IMR-90 (cell line): ENCODE measurements around the gene SIGLEC7. TPM values are rescaled to one million over a fixed set of nuclear protein-coding genes. Genes with fewer than 3 reads are reported as not detected.

Experiments
- ATAC-seq: fragments of 200-7000 bp; cut with Tn5 transposase; 2 replicates; pipeline ENCODE4 v1.9.1; 2020; ENCODE audit warnings: low read depth, mild to moderate bottlenecking, moderate library complexity
- BruUV-seq: library from RNA; stranded (reverse); fragments of 400-500 nt; replicated peaks from 2 replicates; lab custom pipeline; 2021; lab: Mats Ljungman, UMichigan
- CTCF ChIA-PET: fragments of 300-600 bp; formaldehyde crosslinking; extraction: SDS; loops from one replicate; lab custom pipeline; 2021; ENCODE audit warnings: antibody characterized with exemption; lab: Yijun Ruan, JAX
- POLR2A ChIA-PET: fragments of 300-600 bp; sonication (Branson Sonifier 250); formaldehyde crosslinking; loops from one replicate; lab custom pipeline; 2022; ENCODE audit warnings: antibody characterized with exemption; ENCODE audit not compliant: unreplicated experiment; lab: Charles Lee
- DNase-seq: peaks from one replicate; pipeline ENCODE4 v3.0.0; 2013
- H2AFZ ChIP-seq: replicated peaks from 2 replicates; pipeline ENCODE3; 2013; ENCODE audit warnings: low read length, mild to moderate bottlenecking; ENCODE audit not compliant: poor library complexity
- H2AK5ac ChIP-seq: 2 replicates; pipeline ENCODE4 v1.6.1; 2013; ENCODE audit warnings: low read depth, low read length, inconsistent platforms
- H2AK9ac ChIP-seq: replicated peaks from 2 replicates; pipeline ENCODE3; 2013; ENCODE audit warnings: mild to moderate bottlenecking, low read depth, low read length, moderate library complexity; ENCODE audit not compliant: poor library complexity
- H2BK120ac ChIP-seq: 2 replicates; pipeline ENCODE4 v1.6.1; 2013; ENCODE audit warnings: low read depth, low read length, inconsistent platforms
- H2BK15ac ChIP-seq: 3 replicates; pipeline ENCODE4 v1.6.1; 2013; ENCODE audit warnings: low read depth, low read length, inconsistent platforms
- H2BK20ac ChIP-seq: 2 replicates; pipeline ENCODE4 v1.6.1; 2013; ENCODE audit warnings: low read depth, mild to moderate bottlenecking, inconsistent platforms, low read length, moderate library complexity
- H2BK5ac ChIP-seq: 2 replicates; pipeline ENCODE4 v1.6.1; 2013; ENCODE audit warnings: mild to moderate bottlenecking, low read depth, low read length, inconsistent platforms; ENCODE audit not compliant: poor library complexity, severe bottlenecking
- H3K14ac ChIP-seq: replicated peaks from 2 replicates; pipeline ENCODE4 v1.6.1; 2013; ENCODE audit warnings: low read depth, low read length, inconsistent platforms
- H3K18ac ChIP-seq: 2 replicates; pipeline ENCODE4 v1.6.1; 2013; ENCODE audit warnings: low read depth, low read length, control low read depth
- H3K23ac ChIP-seq: 2 replicates; pipeline ENCODE4 v1.6.1; 2013; ENCODE audit warnings: low read depth, low read length, inconsistent platforms
- H3K27ac ChIP-seq: 2 replicates; pipeline ENCODE4 v1.5.1; 2013; ENCODE audit warnings: mild to moderate bottlenecking, control low read depth, low read length; ENCODE audit not compliant: insufficient read depth
- H3K27me3 ChIP-seq: 2 replicates; pipeline ENCODE4 v1.6.1; 2013; ENCODE audit warnings: low read length; ENCODE audit not compliant: control insufficient read depth, insufficient read depth
- H3K36me3 ChIP-seq: 2 replicates; pipeline ENCODE4 v1.6.1; 2013; ENCODE audit warnings: low read length, mixed read lengths; ENCODE audit not compliant: control insufficient read depth, insufficient read depth
- H3K4ac ChIP-seq: 2 replicates; pipeline ENCODE4 v1.6.1; 2013; ENCODE audit warnings: low read depth, low read length, inconsistent platforms
- H3K4me1 ChIP-seq: 2 replicates; pipeline ENCODE4 v1.6.1; 2013; ENCODE audit warnings: low read length, mixed read lengths; ENCODE audit not compliant: control insufficient read depth, insufficient read depth
- H3K4me2 ChIP-seq: 2 replicates; pipeline ENCODE4 v1.6.1; 2013; ENCODE audit warnings: low read depth, mild to moderate bottlenecking, control low read depth, low read length, moderate library complexity
- H3K4me3 ChIP-seq: 2 replicates; pipeline ENCODE4 v1.5.1; 2013; ENCODE audit warnings: low read depth, mild to moderate bottlenecking, control low read depth, low read length, moderate library complexity; ENCODE audit not compliant: insufficient read depth
- H3K56ac ChIP-seq: 2 replicates; pipeline ENCODE4 v1.6.1; 2013; ENCODE audit warnings: low read length, inconsistent platforms; ENCODE audit not compliant: insufficient read depth; ENCODE audit errors: extremely low read depth
- H3K79me1 ChIP-seq, 2 experiments: 2 replicates each; pipeline ENCODE4 v1.6.1; 2013; ENCODE audit warnings: low read length in 2 of 2, inconsistent platforms in 1 of 2, low read depth in 1 of 2
- H3K9ac ChIP-seq: 2 replicates; pipeline ENCODE4 v1.6.1; 2013; ENCODE audit warnings: low read depth, low read length, control low read depth
- H3K9me1 ChIP-seq: 2 replicates; pipeline ENCODE4 v1.6.1; 2013; ENCODE audit warnings: low read length, inconsistent platforms; ENCODE audit not compliant: insufficient read depth
- H3K9me3 ChIP-seq: 2 replicates; pipeline ENCODE4 v1.6.1; 2013; ENCODE audit warnings: low read length; ENCODE audit not compliant: control insufficient read depth, insufficient read depth
- H4K20me1 ChIP-seq: 2 replicates; pipeline ENCODE4 v1.6.1; 2013; ENCODE audit warnings: low read length, inconsistent platforms; ENCODE audit not compliant: insufficient read depth
- H4K5ac ChIP-seq: 2 replicates; pipeline ENCODE4 v1.6.1; 2013; ENCODE audit warnings: mild to moderate bottlenecking, low read depth, low read length, control low read depth
- H4K8ac ChIP-seq, 2 experiments: 2 replicates each; pipeline ENCODE4 v1.6.1; 2013; ENCODE audit warnings: low read depth in 2 of 2, low read length in 2 of 2, control low read depth in 1 of 2, inconsistent platforms in 1 of 2
- H4K91ac ChIP-seq: 2 replicates; pipeline ENCODE4 v1.6.1; 2013; ENCODE audit warnings: low read depth, low read length, inconsistent platforms; ENCODE audit not compliant: insufficient read depth
- BHLHE40 ChIP-seq: fragments of 150-350 bp; IDR thresholded peaks from 2 replicates; pipeline ENCODE4 v1.6.1; 2016; ENCODE audit warnings: mild to moderate bottlenecking, low read depth, low read length
- CEBPB ChIP-seq: IDR thresholded peaks from 2 replicates; pipeline ENCODE4 v1.6.1; 2012; ENCODE audit warnings: low read depth, low read length, improper control_type of control experiment
- CHD1 ChIP-seq: IDR thresholded peaks from 2 replicates; pipeline ENCODE4 v1.6.1; 2012; ENCODE audit warnings: low read depth, low read length, improper control_type of control experiment
- ELK1 ChIP-seq: fragments of 150-350 bp; IDR thresholded peaks from 2 replicates; pipeline ENCODE4 v1.6.1; 2016; ENCODE audit warnings: low read depth, mild to moderate bottlenecking, low read length, moderate library complexity, borderline replicate concordance
- MAFK ChIP-seq: IDR thresholded peaks from 2 replicates; pipeline ENCODE4 v1.6.1; 2012; ENCODE audit warnings: low read depth, low read length, improper control_type of control experiment
- NFE2L2 ChIP-seq: fragments of 150-350 bp; IDR thresholded peaks from 2 replicates; pipeline ENCODE4 v1.6.1; 2016; ENCODE audit warnings: low read depth, mild to moderate bottlenecking, low read length
- POLR2A ChIP-seq: IDR thresholded peaks from 2 replicates; pipeline ENCODE4 v1.6.1; 2012; ENCODE audit warnings: mild to moderate bottlenecking, low read depth, low read length
- RAD21 ChIP-seq: IDR thresholded peaks from 2 replicates; pipeline ENCODE4 v1.6.1; 2012; ENCODE audit warnings: low read length, improper control_type of control experiment
- RCOR1 ChIP-seq: IDR thresholded peaks from 2 replicates; pipeline ENCODE4 v1.6.1; 2012; ENCODE audit warnings: mild to moderate bottlenecking, low read length, improper control_type of control experiment; ENCODE audit not compliant: insufficient replicate concordance
- RFX5 ChIP-seq: IDR thresholded peaks from 2 replicates; pipeline ENCODE4 v1.8.0; 2012; ENCODE audit warnings: low read depth, mild to moderate bottlenecking, low read length, moderate library complexity
- SMC3 ChIP-seq: fragments of 150-350 bp; IDR thresholded peaks from 2 replicates; pipeline ENCODE4 v1.6.1; 2016; ENCODE audit warnings: low read depth, mild to moderate bottlenecking, antibody characterized with exemption, low read length, moderate library complexity
- WGBS, 2 experiments: methylation state at CpG; one replicate each; pipeline versions ENCODE4 v1.1.5 to v1.1.7; 2013; ENCODE audit warnings: missing lambda C conversion rate in 2 of 2; ENCODE audit not compliant: insufficient read length in 1 of 2; ENCODE audit errors: extremely low coverage in 2 of 2; 5-methylcytosine and 5-hydroxymethylcytosine counted together
- dilution Hi-C: fragments of 300-500 bp; cut with HindIII; formaldehyde crosslinking; loops from one replicate; pipeline ENCODE4 v1.14.3; 2018; ENCODE audit warnings: low sequenced_read_pairs; ENCODE audit not compliant: unreplicated experiment
- in situ Hi-C: fragments of 300-500 bp; cut with MboI; formaldehyde crosslinking; loops from 3 replicates; pipeline ENCODE4 v1.14.3; 2019; ENCODE audit warnings: low sequenced_read_pairs, inconsistent platforms, mixed read lengths
- intact Hi-C: fragments of 100-400 bp; cut with micrococcal nuclease; formaldehyde crosslinking; loops from 2 replicates; pipeline ENCODE4 v1.10.0; 2022
- polyA plus RNA-seq, 3 experiments: library from polyadenylated mRNA; depleted of rRNA; stranded (reverse); fragments of >200 nt; gene quantifications; 2 replicates each; pipeline ENCODE4 v1.2.3, GENCODE V29; 2012; ENCODE audit warnings: low replicate concordance in 1 of 3
- total RNA-seq: library from RNA; depleted of rRNA; stranded (reverse); fragments of >200 nt; gene quantifications from 2 replicates; pipeline ENCODE4 v1.2.3, GENCODE V29; 2012
- TF ChIP-seq, protein P1 (sequence below): conservative IDR thresholded peaks from 2 replicates; pipeline ENCODE4 v1.5.1; 2012; ENCODE audit warnings: mild to moderate bottlenecking, low read depth, low read length, improper control_type of control experiment

SIGLEC7 gene
- total and polyA plus RNA-seq, 2 of the 4 experiments (the other 2 are of a cell fraction) = not detected

DNA sequence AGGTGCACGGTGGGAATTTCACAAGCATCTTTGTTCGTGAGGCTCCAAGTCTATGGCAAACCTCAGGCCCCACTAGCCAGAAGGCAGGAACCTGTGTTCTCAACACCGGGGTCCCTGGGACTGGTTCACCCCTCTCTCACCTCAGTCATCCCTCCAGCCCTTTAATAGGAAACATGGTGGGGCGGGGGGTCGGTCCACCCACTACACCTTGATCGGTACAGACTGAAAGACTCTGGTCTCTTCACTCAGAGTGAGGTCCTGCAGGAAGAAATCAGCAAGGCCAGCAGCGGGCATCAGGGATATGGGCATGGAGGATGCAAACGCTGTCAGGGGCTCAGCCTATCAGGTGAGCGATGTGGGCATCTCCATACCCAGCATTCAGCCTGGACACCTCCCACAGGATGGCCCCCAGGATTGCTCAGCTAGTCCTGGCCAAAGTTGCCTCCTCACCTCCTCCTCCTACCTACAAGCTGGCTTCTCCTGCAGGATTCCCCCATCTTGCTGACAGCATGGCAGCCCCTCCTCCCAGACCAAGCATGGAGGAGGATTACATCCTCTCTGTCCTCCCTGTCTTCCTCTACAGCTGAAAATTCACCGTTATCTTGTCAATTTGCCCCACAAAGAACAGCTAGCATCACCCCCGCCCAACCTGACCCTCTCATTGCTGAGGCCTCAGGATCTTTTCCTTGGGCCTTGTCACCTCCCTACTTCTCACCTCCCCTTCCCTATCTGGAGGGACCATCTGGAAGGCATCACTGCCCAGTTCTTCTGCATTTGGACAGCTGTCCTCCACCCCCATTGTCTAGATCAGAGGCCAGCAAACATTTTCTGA, 45.5 kb downstream of the SIGLEC7 start:
- intact Hi-C loops (no loop called here), dilution Hi-C loops (no loop called here), in situ Hi-C loops (no loop called here)
- Histone ChIP-seq H3K9me3 (peaks cover 5% of the 10 kb centered on the region; the same call in 1 of the 2 replicates), H2BK120ac (no peak overlapping the region), H3K79me1 (no peaks in the 10 kb centered on the region), H2AFZ (no peak overlapping the region), H4K20me1 (no peaks in the 10 kb centered on the region), H2AK9ac (no peak overlapping the region), H3K9ac (no peak overlapping the region), H2BK5ac (no peak overlapping the region), H3K27ac (no peak overlapping the region), H3K36me3 (no peaks in the 10 kb centered on the region), H2BK15ac (no peak overlapping the region), H3K4me3 (no peak overlapping the region), H3K18ac (no peak overlapping the region), H3K56ac (no peak overlapping the region), H3K27me3 (no peaks in the 10 kb centered on the region), H4K8ac (no peak overlapping the region), H3K4ac (no peak overlapping the region), H3K4me2 (no peak overlapping the region), H4K91ac (no peak overlapping the region), H2AK5ac (no peak overlapping the region), H3K14ac (no peak overlapping the region), H3K4me1 (no peaks in the 10 kb centered on the region), H2BK20ac (no peak overlapping the region), H3K9me1 (no peaks in the 10 kb centered on the region), H3K23ac (no peak overlapping the region), H4K5ac (no peak overlapping the region)
- ChIA-PET POLR2A (no interaction called here), CTCF (no interaction called here)
- ATAC-seq (no peak), DNase-seq (no peak)
- BruUV-seq = no TSS peak
- WGBS, 2 experiments = 20% methylated on average over 1 of the region's 11 CpGs; no CpG with 5 or more reads in 1 of the 2 experiments
- TF ChIP-seq NFE2L2 (no peak), RFX5 (no peak), CEBPB (no peak), BHLHE40 (no peak), CHD1 (no peak), RAD21 (no peak), SMC3 (no peak), MAFK (no peak), ELK1 (no peak), POLR2A (no peak), RCOR1 (no peak)
- TF ChIP-seq, protein P1, sequence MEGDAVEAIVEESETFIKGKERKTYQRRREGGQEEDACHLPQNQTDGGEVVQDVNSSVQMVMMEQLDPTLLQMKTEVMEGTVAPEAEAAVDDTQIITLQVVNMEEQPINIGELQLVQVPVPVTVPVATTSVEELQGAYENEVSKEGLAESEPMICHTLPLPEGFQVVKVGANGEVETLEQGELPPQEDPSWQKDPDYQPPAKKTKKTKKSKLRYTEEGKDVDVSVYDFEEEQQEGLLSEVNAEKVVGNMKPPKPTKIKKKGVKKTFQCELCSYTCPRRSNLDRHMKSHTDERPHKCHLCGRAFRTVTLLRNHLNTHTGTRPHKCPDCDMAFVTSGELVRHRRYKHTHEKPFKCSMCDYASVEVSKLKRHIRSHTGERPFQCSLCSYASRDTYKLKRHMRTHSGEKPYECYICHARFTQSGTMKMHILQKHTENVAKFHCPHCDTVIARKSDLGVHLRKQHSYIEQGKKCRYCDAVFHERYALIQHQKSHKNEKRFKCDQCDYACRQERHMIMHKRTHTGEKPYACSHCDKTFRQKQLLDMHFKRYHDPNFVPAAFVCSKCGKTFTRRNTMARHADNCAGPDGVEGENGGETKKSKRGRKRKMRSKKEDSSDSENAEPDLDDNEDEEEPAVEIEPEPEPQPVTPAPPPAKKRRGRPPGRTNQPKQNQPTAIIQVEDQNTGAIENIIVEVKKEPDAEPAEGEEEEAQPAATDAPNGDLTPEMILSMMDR = no peak
